ENCODE results near the gene KNCN.

Gene KNCN

GRCh38 chr1:46563341-46563740 is 11.9 kb upstream of the KNCN start:
- no peak for DNase-seq

DNA sequence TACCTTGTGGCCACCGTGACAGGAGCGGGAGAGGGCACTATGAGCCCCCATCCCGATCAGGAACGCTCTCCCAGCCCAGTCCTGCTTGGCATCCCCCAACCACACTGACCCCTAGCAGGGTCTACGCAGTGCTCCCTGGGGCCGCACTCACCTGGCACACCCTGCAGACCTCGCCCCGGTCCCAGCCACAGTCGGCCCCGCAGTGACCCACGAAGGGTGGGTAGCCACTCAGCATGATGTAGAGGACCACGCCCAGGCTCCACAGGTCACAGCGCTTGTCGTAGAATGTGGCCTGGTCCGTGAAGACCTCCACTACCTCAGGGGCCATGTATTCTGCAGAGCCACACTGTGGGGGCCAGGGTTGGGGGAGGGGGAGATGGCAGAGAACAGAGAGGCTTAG is 11.1 kb upstream of the KNCN start:
- no peak for DNase-seq

GRCh38 chr1:46558966-46559365 is 7.5 kb upstream of the KNCN start:
- no peak for DNase-seq

GRCh38 chr1:46558141-46558963 is 6.9 kb upstream of the KNCN start:
- no peak for DNase-seq

GRCh38 chr1:46557403-46557802 is 6.0 kb upstream of the KNCN start:
- DNase-seq, result no peak

- DNase-seq, result no peak
These were observed 5.4 kb upstream of the KNCN start for GRCh38 chr1:46556822-46557221.

- no peak for DNase-seq
These were observed 4.6 kb upstream of the KNCN start for GRCh38 chr1:46555826-46556619.

- no peak for DNase-seq
These were observed 3.3 kb upstream of the KNCN start for GRCh38 chr1:46554597-46555381.

DNA sequence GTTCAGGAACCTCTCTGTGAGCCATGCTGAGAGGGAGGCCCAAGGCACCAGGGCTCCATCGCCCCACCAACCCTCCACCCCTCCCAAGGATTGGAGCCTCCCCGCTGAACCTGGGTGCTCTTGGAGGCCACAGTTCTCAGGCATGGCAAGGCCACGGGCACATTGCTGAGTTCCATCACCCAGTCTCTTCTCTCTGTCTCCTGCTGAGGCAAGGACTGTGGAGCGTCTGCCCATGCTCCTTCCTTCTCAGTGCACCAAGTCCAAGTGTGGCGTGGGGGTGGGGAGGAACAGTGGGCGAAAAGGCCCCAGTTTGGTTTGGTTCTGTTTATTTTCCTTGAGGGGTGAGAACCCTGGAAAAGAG is 2.8 kb upstream of the KNCN start:
- no peak for DNase-seq

GRCh38 chr1:46553506-46553905 is 2.1 kb upstream of the KNCN start:
- no peak for DNase-seq

GRCh38 chr1:46552357-46553237 is 1.1 kb upstream of the KNCN start:
- no peak for DNase-seq

DNA sequence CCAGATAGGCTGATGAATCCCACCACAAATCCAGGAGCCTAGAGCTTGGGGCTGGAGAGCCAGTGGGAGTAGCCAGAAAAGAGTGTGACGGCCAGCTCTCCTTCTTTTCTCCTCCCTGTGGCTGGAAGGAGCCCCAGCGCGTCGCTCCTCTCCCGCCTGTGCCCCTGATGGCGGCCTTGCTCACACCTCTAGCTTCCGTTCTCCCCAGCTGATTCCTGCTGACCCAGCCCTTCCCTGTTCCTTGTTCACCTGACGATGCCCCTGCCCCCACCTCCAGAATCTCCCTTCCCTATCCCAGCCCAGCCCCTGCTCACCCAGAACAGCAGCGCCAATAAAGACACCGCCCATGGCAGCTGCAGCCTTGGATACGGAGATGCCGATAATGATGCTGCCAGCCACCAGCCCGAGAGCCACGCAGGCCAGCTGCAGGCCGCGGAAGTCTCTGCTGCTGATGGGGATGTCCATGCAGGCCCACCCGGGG is 656 bp downstream of the KNCN start:
- no peak for DNase-seq

DNA sequence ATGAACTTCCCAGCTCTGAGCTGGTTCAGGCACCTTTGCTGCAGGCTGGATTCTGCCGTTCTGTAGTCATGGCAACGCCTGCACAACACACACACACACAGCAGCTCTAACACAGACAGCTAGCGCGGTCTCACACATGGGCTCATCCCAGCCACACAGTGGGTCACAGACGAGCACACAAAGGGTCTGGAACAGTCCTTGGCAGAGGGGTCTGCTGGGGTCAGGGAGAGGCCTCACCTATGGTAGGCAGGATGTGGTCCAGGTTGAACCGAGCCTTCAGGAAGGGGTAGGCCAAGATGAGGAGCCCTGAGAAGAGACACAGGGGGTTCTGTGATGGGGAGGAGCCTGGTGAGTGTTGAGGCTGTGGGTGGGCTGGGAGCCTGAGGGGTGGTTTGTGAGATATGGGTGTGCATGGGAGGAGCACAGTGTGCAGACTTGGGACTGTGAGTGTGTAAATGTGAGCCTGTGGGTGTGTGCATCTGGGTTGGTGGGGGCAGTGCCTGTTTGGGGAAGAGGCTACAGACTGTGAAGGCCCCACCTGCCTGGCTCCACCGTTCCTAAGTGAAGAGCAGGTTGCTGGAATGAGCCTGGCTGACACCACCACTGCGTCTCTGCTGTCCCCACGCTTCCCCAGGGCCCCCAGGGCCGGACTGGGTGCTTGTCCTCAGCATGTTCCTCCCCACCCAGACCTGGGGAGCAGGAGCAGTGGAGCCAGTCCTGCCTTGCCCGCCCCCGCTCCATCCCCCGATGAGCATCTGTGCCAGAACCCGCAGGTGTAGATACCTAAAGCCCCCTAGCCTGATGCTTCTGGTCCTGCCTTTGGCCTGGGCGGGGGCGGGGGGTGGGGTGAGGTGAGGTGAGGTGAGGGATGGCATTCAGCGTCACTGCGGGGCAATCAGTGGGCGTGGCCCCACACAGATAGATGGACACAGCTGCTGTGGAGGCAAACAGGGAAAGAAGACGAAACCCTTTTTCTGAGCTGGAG is 1.5 kb downstream of the KNCN start:
- DNase-seq, result peak; percentile 40

DNA sequence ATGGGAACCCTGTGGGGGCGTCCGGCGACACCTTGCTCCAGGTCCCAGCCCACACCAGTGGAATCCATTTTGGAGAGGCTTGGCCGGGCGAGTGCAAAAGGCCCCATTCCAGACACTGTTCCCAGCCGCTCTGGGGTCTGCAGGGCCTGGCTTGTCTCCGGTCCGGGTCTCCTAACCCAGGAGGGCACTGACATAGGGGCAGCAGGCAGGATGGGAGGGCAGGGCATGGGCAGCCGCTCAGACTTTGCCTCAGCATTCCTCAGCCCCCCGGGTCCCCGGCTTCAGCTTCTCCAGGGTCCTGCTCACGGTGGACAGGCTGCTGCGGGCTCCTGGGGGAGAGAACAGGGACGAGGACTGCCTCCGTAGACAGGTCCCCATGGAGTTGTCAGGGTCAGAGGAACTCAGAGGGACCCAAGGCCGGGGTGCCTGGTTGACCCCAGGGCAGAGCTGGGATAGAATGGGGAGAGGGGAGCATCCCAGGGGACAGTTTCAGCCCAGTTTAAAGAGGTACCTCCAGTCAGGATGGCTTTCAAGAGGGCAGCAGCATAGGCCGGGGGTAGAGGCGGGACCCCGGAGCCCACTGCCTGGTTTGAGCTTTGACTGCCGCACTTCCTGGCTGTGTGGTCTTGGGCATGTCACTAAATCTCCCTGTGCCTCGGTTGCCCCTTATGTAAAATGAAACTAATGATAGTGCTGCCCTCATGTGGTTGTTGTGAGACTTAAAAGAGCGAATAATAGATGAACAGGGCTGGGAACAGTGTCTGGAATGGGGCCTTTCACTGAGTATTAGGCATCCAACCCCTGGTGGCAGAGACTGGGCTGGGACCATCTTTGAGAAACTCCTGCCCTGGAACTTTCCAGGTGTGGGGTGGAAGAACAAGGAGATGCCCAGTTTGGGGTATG is 3.7 kb downstream of the KNCN start:
- no peak for DNase-seq

DNA sequence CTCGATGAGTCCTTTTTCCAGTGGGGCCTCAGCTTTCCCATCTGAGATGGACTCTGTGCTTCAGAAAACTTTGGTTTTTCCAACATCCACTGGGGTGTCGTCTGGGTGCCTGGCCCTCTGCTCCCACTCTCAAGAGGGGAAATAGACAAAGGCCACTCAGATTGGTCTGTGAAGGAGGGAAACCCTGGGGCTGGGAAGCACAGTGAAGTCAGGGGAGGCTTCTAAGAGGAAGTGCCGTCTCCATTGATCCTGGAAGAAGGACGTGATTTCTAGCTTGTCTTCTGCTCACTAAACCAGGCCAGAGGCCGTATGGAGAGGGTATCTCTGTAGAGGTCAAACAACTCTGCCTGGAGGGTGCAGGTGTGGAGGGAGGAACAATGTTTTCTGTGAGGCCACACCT is 5.2 kb downstream of the KNCN start:
- no peak for DNase-seq

GRCh38 chr1:46545784-46546183 is 5.7 kb downstream of the KNCN start:
- no peak for DNase-seq

DNA sequence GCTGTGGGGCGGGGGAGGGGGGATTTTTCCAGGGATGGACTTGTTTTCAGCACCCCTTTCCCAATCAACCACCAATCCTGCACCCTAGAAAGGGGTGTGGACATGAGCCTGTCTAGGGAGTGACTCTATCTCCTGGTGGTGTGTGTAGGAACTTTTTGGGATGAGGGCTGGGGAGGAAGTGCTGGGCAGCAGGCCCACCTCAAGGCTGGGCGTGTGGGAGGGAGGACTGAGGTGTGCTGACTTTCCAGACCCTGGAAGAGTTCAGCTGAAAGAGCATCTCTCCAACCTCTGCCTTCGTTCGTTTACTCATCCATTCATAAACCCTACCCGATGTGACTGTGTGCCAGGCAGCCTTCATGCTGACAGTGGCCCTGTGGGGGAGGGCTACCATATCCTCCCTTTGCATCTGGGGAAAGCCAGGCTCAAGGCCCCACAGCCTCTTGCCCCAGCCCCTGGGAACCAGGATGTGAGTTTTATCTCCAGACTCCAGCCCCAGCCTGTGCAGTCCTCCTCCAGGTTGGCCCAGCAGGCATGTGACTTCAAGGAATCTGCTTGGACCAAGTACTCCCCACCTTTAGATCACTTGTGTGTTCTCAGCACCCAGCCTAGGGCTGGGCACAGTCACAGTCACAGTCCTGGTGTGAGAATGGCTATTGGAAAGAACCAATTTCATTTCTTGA is 6.7 kb downstream of the KNCN start:
- no peak for DNase-seq

DNA sequence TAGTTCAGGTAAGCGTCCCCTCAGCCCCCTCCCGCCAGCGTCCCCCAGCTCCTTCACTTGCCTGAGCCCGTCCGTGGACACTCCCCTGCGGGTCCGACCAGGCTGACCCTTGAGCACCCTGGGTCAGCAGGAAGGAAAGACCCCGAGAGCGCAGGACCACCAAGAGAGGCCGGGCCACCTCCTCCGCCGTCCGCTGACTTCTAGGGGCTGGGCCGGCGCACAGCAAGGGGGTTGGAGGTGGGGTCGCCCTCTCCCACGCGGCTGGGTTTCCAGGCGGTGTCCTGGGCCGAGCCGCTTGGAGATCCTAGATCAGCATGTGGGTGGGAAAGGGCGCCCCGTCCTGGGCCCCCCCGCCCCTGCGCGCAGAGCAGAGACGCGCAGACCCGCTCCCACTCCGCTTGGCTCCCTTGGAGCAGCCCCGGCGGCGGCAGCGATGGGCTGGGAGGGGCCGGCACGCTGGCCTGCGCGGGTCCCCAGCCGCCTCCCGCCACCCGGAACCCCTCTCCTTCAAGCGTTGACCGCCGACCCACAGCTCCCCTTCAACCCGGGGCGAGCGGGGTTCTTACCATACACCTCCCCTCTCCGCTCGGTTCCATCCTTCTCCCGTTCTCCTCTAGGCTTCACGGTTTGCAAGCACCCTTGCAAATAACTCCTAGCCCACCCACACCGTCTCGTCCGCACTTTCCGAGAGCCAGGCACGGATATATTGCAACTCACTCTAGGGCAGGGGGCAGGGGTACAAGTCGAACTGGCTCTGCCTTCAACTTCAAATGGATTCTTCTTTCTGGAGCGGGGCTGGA is 7.5 kb downstream of the KNCN start:
- DNase-seq, result no peak

- no peak for DNase-seq
These were observed 8.1 kb downstream of the KNCN start for GRCh38 chr1:46543382-46543760.
